ENCODE measurements around the gene PTGES3.
A peak's percentile ranks its signal among the peaks of the same experiment; 100 is the strongest.
"Not testable (repeated sequence)": the region's sequence is repeated elsewhere in the genome, so short reads cannot be mapped to it uniquely, and the experiment has no call there.

Gene PTGES3

GRCh38 chr12:56657416-56658379, 30.4 kb downstream of the PTGES3 start:
- DNase-seq (ENCODE audit: low spot score) = no peak

- not testable (repeated sequence) for DNase-seq (ENCODE audit: low spot score)
Measured at GRCh38 chr12:56653781-56654180, 34.3 kb downstream of the PTGES3 start.

- not testable (repeated sequence) for DNase-seq (ENCODE audit: low spot score)
Measured at GRCh38 chr12:56648023-56648422, 40.1 kb downstream of the PTGES3 start.

GRCh38 chr12:56645717-56646446, 42.2 kb downstream of the PTGES3 start, which contains the start of gene ATP5F1B:
Gene ATP5F1B (minus strand): TSS chr12:56645984. CDS start chr12:56645963, 21 bp downstream.
- DNase-seq (ENCODE audit: low spot score) = peak; percentile 100

GRCh38 chr12:56645201-56645716, 42.8 kb downstream of the PTGES3 start:
- DNase-seq (ENCODE audit: low spot score) = no peak

GRCh38 chr12:56644654-56645053, 43.4 kb downstream of the PTGES3 start:
- DNase-seq (ENCODE audit: low spot score) = no peak

GRCh38 chr12:56641219-56641618, 46.9 kb downstream of the PTGES3 start:
- no peak for DNase-seq (ENCODE audit: low spot score)

GRCh38 chr12:56637621-56638020, 50.5 kb downstream of the PTGES3 start:
- DNase-seq (ENCODE audit: low spot score) = no peak

- DNase-seq (ENCODE audit: low spot score) = peak; percentile 99
Measured at GRCh38 chr12:56636675-56637540, 51.2 kb downstream of the PTGES3 start.

GRCh38 chr12:56635806-56636674, 52.0 kb downstream of the PTGES3 start:
- DNase-seq (ENCODE audit: low spot score) = peak; percentile 92

- peak; percentile 86 for DNase-seq (ENCODE audit: low spot score)
Measured at GRCh38 chr12:56634837-56635791, 53.0 kb downstream of the PTGES3 start.

- peak; percentile 62 for DNase-seq (ENCODE audit: low spot score)
Measured at GRCh38 chr12:56634242-56634836, 53.7 kb downstream of the PTGES3 start.

GRCh38 chr12:56633468-56634241, 54.4 kb downstream of the PTGES3 start:
- peak; percentile 30 for DNase-seq (ENCODE audit: low spot score)

GRCh38 chr12:56632701-56633467, 55.2 kb downstream of the PTGES3 start:
- peak; percentile 51 for DNase-seq (ENCODE audit: low spot score)

- DNase-seq (ENCODE audit: low spot score) = peak; percentile 72
Measured at GRCh38 chr12:56631790-56632700, 56.0 kb downstream of the PTGES3 start.

GRCh38 chr12:56630180-56630632, 57.9 kb downstream of the PTGES3 start, which contains the start of gene BAZ2A:
Gene BAZ2A (minus strand): TSS chr12:56630326. CDS start chr12:56617530, 12,796 bp downstream.
- peak; percentile 85 for DNase-seq (ENCODE audit: low spot score)
